ENCODE results near the gene FAM120C. TPM values are rescaled to one million over a fixed set of nuclear protein-coding genes. Genes with fewer than 3 reads are reported as not detected.

FAM120C gene
- total RNA-seq, 2 donors from 2014 or later, result 6.8 to 12.5 TPM

DNA sequence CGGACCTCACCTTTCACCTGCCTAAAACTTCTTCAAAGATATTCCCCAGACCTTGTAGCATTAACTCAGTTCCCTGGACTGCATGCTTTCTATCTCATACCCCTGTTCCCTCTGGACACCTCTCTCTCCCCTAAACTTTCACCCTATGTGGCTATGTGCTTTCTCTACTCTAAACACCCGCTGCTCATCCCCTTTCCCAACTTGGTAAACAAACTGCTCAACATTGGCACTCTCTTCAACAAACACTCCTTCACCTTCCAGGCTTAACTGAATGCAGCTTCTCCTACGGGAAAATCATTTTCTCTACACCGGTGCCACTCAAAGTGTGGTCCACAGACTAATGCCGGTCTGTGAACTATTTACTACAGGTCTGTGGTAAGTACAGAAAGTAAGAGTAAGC, 158.7 kb downstream of the FAM120C start:
- no peak for ATAC-seq (ENCODE audit: insufficient number of reproducible peaks, low FRiP score, low read depth)
- no peaks in the 10 kb centered on the region for H3K27me3 ChIP-seq (replicated peaks; ENCODE audit: insufficient read depth)
- H3K27ac ChIP-seq, result no peak overlapping the region
- no peaks in the 10 kb centered on the region for H3K9me3 ChIP-seq
- no peaks in the 10 kb centered on the region for H3K36me3 ChIP-seq
- no peak for DNase-seq (ENCODE audit: low spot score)
- no peak overlapping the region for H3K4me3 ChIP-seq
- TF ChIP-seq, protein P1, sequence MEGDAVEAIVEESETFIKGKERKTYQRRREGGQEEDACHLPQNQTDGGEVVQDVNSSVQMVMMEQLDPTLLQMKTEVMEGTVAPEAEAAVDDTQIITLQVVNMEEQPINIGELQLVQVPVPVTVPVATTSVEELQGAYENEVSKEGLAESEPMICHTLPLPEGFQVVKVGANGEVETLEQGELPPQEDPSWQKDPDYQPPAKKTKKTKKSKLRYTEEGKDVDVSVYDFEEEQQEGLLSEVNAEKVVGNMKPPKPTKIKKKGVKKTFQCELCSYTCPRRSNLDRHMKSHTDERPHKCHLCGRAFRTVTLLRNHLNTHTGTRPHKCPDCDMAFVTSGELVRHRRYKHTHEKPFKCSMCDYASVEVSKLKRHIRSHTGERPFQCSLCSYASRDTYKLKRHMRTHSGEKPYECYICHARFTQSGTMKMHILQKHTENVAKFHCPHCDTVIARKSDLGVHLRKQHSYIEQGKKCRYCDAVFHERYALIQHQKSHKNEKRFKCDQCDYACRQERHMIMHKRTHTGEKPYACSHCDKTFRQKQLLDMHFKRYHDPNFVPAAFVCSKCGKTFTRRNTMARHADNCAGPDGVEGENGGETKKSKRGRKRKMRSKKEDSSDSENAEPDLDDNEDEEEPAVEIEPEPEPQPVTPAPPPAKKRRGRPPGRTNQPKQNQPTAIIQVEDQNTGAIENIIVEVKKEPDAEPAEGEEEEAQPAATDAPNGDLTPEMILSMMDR (IDR thresholded peaks at IDR 0.05), result no peak
- H3K4me1 ChIP-seq (ENCODE audit: control insufficient read depth in 1 of 2, low read depth in 2 of 2), result no peaks in the 10 kb centered on the region

Other genes starting within 250 kb of the FAM120C start
- 10 to 100 TPM; 32.9 to 55.4 TPM for gene PHF8, start 138.8 kb downstream of the FAM120C start, total RNA-seq
- gene WNK3, start 174.8 kb upstream of the FAM120C start, total RNA-seq, result 1 to 10 TPM; 2.8 to 3.7 TPM